Esophagus muscularis mucosa (tissue), 4 donors: ENCODE results near the gene ACSL5. TPM values are rescaled to one million over a fixed set of nuclear protein-coding genes. Genes with fewer than 3 reads are reported as not detected.

Experiments
- DNase-seq: peaks from one replicate; pipeline ENCODE4 v3.0.0-alpha.2; 2017; ENCODE audit errors: extremely low spot score
- H3K27ac ChIP-seq, 4 donors: fragments of 200-600 bp; sonication (generic); replicated peaks in 1 of 4; 1 replicate in 3 of 4; 2 replicates in 1 of 4; pipeline ENCODE4 v1.5.1; 2016 to 2019; ENCODE audit warnings: mild to moderate bottlenecking in 1 of 4
- H3K27me3 ChIP-seq, 4 donors: fragments of 200-600 bp; sonication (generic); one replicate each; pipeline versions ENCODE4 v1.5.1 to v1.6.0; 2016 to 2019
- H3K36me3 ChIP-seq, 4 donors: fragments of 200-600 bp; sonication (generic); one replicate each; pipeline ENCODE4 v1.5.1; 2016 to 2019
- H3K4me1 ChIP-seq, 4 donors: fragments of 200-600 bp; sonication (generic); one replicate each; pipeline ENCODE4 v1.5.1; 2016 to 2019
- H3K4me3 ChIP-seq, 4 donors: fragments of 200-600 bp; sonication (generic); 1 replicate in 2 of 4; 2 replicates in 2 of 4; pipeline ENCODE4 v1.5.1; 2016 to 2019; ENCODE audit warnings: mild to moderate bottlenecking in 4 of 4, moderate library complexity in 1 of 4
- H3K9me3 ChIP-seq, 4 donors: fragments of 200-600 bp; sonication (generic); 1 replicate in 3 of 4; 2 replicates in 1 of 4; pipeline ENCODE4 v1.5.1; 2016 to 2019
- EP300 ChIP-seq: sonication (generic); formaldehyde crosslinking; IDR thresholded peaks from one replicate; pipeline ENCODE4 v1.6.1; 2017; ENCODE audit warnings: antibody characterized with exemption
- POLR2A ChIP-seq: fragments of 450-650 bp; IDR thresholded peaks from one replicate; pipeline ENCODE4 v1.6.1; 2017; ENCODE audit warnings: antibody characterized with exemption, moderate library complexity, mild to moderate bottlenecking, low read depth
- POLR2AphosphoS5 ChIP-seq, 2 donors: sonication (generic); formaldehyde crosslinking; IDR thresholded peaks; one replicate each; pipeline ENCODE4 v1.6.1; 2017; ENCODE audit warnings: antibody characterized with exemption in 2 of 2
- WGBS: methylation state at CpG from one replicate; pipeline ENCODE4 v1.1.5; 2018; 5-methylcytosine and 5-hydroxymethylcytosine counted together
- intact Hi-C: fragments of 100-400 bp; cut with DNase I; formaldehyde crosslinking; loops from one replicate; pipeline ENCODE4 v1.15.1; 2023
- total RNA-seq, 4 donors: library from RNA; depleted of rRNA; stranded (reverse); fragments of >200 nt; gene quantifications; one replicate each; pipeline versions ENCODE4 v1.1.0 to v1.2.1, GENCODE V29; 2016
- TF ChIP-seq, protein P1 (sequence below), 3 experiments: fragments of 200-600 bp in 2 of 3; fragments of 450-650 bp in 1 of 3; sonication (generic) in 2 of 3; IDR thresholded peaks; one replicate each; pipeline ENCODE4 v1.5.1; 2017 to 2019; ENCODE audit warnings: antibody characterized with exemption in 3 of 3, mild to moderate bottlenecking in 2 of 3, moderate library complexity in 1 of 3

The ACSL5 gene
- total RNA-seq, 4 donors from 2014 or later: 6.2 to 11.2 (median 10.8) TPM

DNA sequence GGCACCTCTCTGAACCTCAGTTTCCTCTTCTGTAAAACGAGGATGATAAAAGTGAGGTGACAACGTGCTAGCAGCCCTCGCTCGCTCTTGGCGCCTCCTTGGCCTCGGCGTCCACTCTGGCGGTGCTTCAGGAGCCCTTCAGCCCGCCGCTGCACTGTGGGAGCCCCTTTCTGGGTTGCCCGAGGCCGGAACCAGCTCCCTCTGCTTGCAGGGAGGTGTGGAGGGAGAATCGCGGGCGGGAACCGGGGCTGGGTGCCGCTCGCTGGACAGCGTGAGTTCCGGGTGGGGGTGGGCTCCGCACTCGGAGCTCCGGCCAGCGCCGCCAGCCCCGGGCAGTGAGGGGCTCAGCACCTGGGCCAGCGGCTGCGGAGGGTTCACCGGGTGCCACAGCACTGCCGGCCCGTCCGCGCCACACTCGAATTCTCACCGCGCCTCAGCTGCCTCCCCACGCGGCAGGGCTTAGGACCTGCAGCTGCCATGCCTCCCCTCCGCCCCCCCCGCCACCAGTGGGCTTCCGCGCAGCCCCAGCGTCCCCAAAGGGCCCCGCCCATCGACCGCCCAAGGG, 24.3 kb upstream of the ACSL5 start:
- intact Hi-C loops: no loop called here
- 96% methylated on average over 26 of the region's 46 CpGs for WGBS

DNA sequence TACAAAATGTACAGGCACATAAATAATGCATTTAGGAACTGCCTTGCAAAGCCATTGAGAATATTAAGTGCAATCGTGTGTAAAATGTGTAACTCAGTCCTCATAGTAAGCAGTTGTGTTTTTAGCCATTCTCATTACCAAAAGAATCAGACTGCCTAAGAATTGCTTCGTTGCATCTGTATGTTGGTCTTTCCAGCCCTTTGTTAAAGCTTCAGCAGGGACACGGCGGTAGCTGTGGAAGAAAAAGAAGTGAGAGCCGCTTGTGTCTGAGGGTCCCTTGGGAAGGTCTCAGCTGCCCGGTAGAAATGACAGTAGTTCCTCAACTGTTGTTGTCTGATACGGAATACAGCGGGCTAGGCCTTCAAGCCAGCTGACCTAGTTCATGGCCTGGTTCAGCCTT, 22.8 kb upstream of the ACSL5 start:
- H3K36me3 ChIP-seq: no peaks in the 10 kb centered on the region
- 84% methylated on average over 8 of the region's 8 CpGs for WGBS
- intact Hi-C loops: no loop called here
- H3K4me1 ChIP-seq: no peaks in the 10 kb centered on the region
- H3K27ac ChIP-seq: no peak overlapping the region
- TF ChIP-seq, protein P1, sequence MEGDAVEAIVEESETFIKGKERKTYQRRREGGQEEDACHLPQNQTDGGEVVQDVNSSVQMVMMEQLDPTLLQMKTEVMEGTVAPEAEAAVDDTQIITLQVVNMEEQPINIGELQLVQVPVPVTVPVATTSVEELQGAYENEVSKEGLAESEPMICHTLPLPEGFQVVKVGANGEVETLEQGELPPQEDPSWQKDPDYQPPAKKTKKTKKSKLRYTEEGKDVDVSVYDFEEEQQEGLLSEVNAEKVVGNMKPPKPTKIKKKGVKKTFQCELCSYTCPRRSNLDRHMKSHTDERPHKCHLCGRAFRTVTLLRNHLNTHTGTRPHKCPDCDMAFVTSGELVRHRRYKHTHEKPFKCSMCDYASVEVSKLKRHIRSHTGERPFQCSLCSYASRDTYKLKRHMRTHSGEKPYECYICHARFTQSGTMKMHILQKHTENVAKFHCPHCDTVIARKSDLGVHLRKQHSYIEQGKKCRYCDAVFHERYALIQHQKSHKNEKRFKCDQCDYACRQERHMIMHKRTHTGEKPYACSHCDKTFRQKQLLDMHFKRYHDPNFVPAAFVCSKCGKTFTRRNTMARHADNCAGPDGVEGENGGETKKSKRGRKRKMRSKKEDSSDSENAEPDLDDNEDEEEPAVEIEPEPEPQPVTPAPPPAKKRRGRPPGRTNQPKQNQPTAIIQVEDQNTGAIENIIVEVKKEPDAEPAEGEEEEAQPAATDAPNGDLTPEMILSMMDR (IDR thresholded peaks at IDR 0.05): no peak
- TF ChIP-seq POLR2AphosphoS5 (IDR thresholded peaks at IDR 0.05): no peak
- TF ChIP-seq POLR2A: no peak
- TF ChIP-seq EP300: no peak
- no peak overlapping the region for H3K4me3 ChIP-seq
- no peak for DNase-seq
- no peaks in the 10 kb centered on the region for H3K27me3 ChIP-seq
- H3K9me3 ChIP-seq: peaks cover 0 to 3% (median 0%) of the 10 kb centered on the region in 4 donors

More for the DNA sequence above, 24.3 kb upstream of the ACSL5 start:
- Histone ChIP-seq H3K4me3 (no peak overlapping the region), H3K27me3 (no peaks in the 10 kb centered on the region), H3K9me3 (peaks cover 0 to 3% (median 0%) of the 10 kb centered on the region in 4 donors), H3K4me1 (no peaks in the 10 kb centered on the region), H3K36me3 (no peaks in the 10 kb centered on the region), H3K27ac (no peak overlapping the region)
- DNase-seq: no peak
- TF ChIP-seq POLR2AphosphoS5 (IDR thresholded peaks at IDR 0.05): no peak
- no peak for TF ChIP-seq POLR2A
- TF ChIP-seq, protein P1 (IDR thresholded peaks at IDR 0.05): no peak
- TF ChIP-seq EP300: no peak

DNA sequence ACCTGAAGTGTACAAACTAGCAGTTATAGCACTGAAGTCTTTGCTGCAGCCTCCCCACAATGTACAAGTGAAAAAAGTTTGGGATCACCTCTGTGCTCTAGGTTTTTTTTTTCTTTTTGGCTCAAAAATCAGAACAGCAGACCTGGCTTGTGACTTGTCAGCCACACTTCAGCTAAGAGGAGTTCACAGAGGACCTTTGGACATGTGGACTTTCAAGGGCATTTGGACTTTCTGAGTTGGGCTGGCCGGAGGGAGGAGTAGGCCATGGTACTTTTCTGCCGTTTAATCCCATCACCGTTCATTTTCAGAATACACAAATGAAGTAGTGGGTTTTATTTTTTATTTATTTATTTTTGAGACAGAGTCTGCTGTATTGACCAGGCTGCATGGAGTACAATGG, 21.9 kb upstream of the ACSL5 start:
- Histone ChIP-seq H3K4me1 (no peaks in the 10 kb centered on the region), H3K36me3 (no peaks in the 10 kb centered on the region), H3K27ac (no peak overlapping the region), H3K9me3 (peaks cover 0 to under 1% (median 0%) of the 10 kb centered on the region in 4 donors), H3K27me3 (no peaks in the 10 kb centered on the region), H3K4me3 (no peak overlapping the region)
- TF ChIP-seq, protein P1 (IDR thresholded peaks at IDR 0.05): no peak
- no peak for TF ChIP-seq POLR2A
- no peak for TF ChIP-seq POLR2AphosphoS5 (IDR thresholded peaks at IDR 0.05)
- no peak for TF ChIP-seq EP300
- no peak for DNase-seq
- intact Hi-C loops: no loop called here
- WGBS: 75% methylated on average over 3 of the region's 3 CpGs

DNA sequence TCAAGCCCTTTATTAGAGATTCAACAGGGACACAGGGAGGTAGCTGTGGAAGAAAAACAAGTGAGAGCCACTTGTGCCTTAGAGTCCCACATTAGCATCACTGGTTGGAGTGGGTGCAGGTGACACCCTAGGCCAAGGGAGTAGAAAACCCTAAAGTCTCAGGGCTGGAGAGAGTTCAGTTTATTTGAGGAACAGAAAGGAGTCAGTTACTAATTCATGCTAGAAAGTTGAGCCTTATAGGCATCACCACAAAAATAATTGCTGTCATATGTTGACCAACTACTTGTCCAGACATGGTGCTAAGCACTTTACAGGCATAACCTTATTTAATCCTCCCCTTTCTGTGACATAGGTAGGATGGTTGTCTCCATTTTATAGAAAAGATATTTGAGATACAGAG, 20.9 kb upstream of the ACSL5 start:
- H3K36me3 ChIP-seq: no peaks in the 10 kb centered on the region
- no peaks in the 10 kb centered on the region for H3K9me3 ChIP-seq
- intact Hi-C loops: no loop called here
- H3K27me3 ChIP-seq: no peaks in the 10 kb centered on the region
- no peaks in the 10 kb centered on the region for H3K4me1 ChIP-seq
- no peak overlapping the region for H3K27ac ChIP-seq
- TF ChIP-seq EP300 (no peak), POLR2A (no peak), POLR2AphosphoS5 (IDR thresholded peaks at IDR 0.05) (no peak)
- TF ChIP-seq, protein P1 (IDR thresholded peaks at IDR 0.05): no peak
- no peak overlapping the region for H3K4me3 ChIP-seq
- no peak for DNase-seq

DNA sequence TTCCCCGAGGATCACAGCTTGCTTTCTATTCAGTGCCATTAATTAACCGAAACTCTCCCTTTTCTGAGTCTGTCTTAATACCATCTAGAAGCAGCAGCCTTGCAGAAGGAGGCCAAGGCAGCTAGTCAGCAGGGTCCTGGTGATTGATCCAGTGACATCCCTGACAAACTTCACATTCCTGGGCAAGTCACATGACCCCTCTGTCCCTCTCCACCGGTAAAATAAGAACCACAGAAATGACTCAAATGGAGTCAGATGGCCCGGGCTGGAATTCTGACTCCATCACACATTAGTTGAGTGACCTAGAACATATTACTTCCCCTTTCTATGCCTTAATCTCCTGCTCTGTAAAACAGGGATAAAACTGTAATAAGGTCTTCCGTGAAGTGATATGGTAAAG, 17.2 kb upstream of the ACSL5 start:
- Histone ChIP-seq H3K36me3 (no peaks in the 10 kb centered on the region), H3K4me1 (peaks cover 8 to 21% (median 16%) of the 10 kb centered on the region in 4 donors), H3K27ac (no peak overlapping the region), H3K9me3 (no peaks in the 10 kb centered on the region), H3K27me3 (no peaks in the 10 kb centered on the region), H3K4me3 (no peak overlapping the region)
- intact Hi-C loops: no loop called here
- no peak for TF ChIP-seq EP300
- no peak for TF ChIP-seq POLR2A
- no peak for TF ChIP-seq POLR2AphosphoS5 (IDR thresholded peaks at IDR 0.05)
- TF ChIP-seq, protein P1 (IDR thresholded peaks at IDR 0.05): no peak
- WGBS: 85% methylated on average over 5 of the region's 5 CpGs
- no peak for DNase-seq
